Heart left ventricle (tissue), 16 donors: Measurements from ENCODE around the gene ZC3HAV1. TPM values are rescaled to one million over a fixed set of nuclear protein-coding genes. Genes with fewer than 3 reads are reported as not detected.

Experiments used
- ATAC-seq, 4 donors: fragments of 200-7000 bp; cut with Tn5 transposase; one replicate each; pipeline ENCODE4 v1.9.1; 2020 to 2022; ENCODE audit warnings: moderate library complexity in 4 of 4, mild to moderate bottlenecking in 3 of 4, moderate number of reproducible peaks in 1 of 4
- DNase-seq, 5 donors: peaks; one replicate each; pipeline ENCODE4 v3.0.0-alpha.2; 2020
- H3K27ac ChIP-seq, 12 donors: fragments of 200-600 bp; sonication (generic) in 4 of 12; one replicate each; pipeline versions ENCODE4 v1.5.0 to v1.8.0; 2016 to 2022; ENCODE audit warnings: mild to moderate bottlenecking in 2 of 12
- H3K27me3 ChIP-seq, 9 donors: fragments of 200-600 bp; sonication (generic) in 2 of 9; one replicate each; pipeline versions ENCODE4 v1.5.1 to v1.8.0; 2016 to 2022; ENCODE audit warnings: mild to moderate bottlenecking in 3 of 9
- H3K36me3 ChIP-seq, 9 donors: fragments of 200-600 bp; sonication (generic) in 2 of 9; one replicate each; pipeline versions ENCODE4 v1.5.0 to v1.8.0; 2018 to 2022; ENCODE audit warnings: mild to moderate bottlenecking in 2 of 9
- H3K4me1 ChIP-seq, 12 donors: fragments of 200-600 bp; sonication (generic) in 4 of 12; one replicate each; pipeline versions ENCODE4 v1.5.0 to v1.8.0; 2016 to 2022; ENCODE audit warnings: mild to moderate bottlenecking in 3 of 12
- H3K4me3 ChIP-seq, 12 donors: fragments of 200-600 bp; sonication (generic) in 4 of 12; one replicate each; pipeline versions ENCODE4 v1.5.0 to v1.8.0; 2017 to 2022; ENCODE audit warnings: mild to moderate bottlenecking in 9 of 12, moderate library complexity in 4 of 12
- H3K9me3 ChIP-seq, 12 donors: fragments of 200-600 bp; sonication (generic) in 4 of 12; one replicate each; pipeline versions ENCODE4 v1.5.0 to v1.8.0; 2016 to 2022; ENCODE audit warnings: mild to moderate bottlenecking in 1 of 12
- POLR2A ChIP-seq, 2 donors: fragments of 450-650 bp; IDR thresholded peaks; one replicate each; pipeline ENCODE4 v1.6.1; 2017; ENCODE audit warnings: antibody characterized with exemption in 2 of 2, mild to moderate bottlenecking in 2 of 2, moderate library complexity in 2 of 2
- WGBS, 4 donors: extraction: QIAGEN DNeasy Blood & Tissue Kit in 2 of 4; methylation state at CpG; one replicate each; pipeline versions ENCODE4 v1.1.5 to v1.1.7; 2013 to 2018; 5-methylcytosine and 5-hydroxymethylcytosine counted together
- intact Hi-C, 10 donors: fragments of 100-400 bp; cut with DNase I; formaldehyde crosslinking; loops; one replicate each; pipeline versions ENCODE4 v1.11.1 to v1.14.2; 2022
- polyA plus RNA-seq, 2 donors: library from polyadenylated mRNA; stranded (reverse); fragments of 200-250 nt; gene quantifications; one replicate each; pipeline ENCODE4 v1.2.3, GENCODE V29; 2013
- total RNA-seq, 9 donors: library from RNA; depleted of rRNA in 2 of 9; stranded (reverse); fragments of >200 nt in 2 of 9; fragmentation: NEBNext Ultra II Directional in 3 of 9; extraction: Animal tissue kit (Norgen Biotek cat#: 25700) in 3 of 9; gene quantifications; one replicate each; pipeline versions ENCODE4 v1.1.0 to v1.2.4, GENCODE V29; 2016 to 2023
- TF ChIP-seq, protein P1 (sequence below), 12 donors: fragments of 200-600 bp; sonication (generic) in 4 of 12; IDR thresholded peaks; one replicate each; pipeline versions ENCODE4 v1.5.0 to v1.8.0; 2018 to 2022; ENCODE audit warnings: antibody characterized with exemption in 12 of 12, mild to moderate bottlenecking in 5 of 12
- donor health status: ischemic (EF 13 %, LVEDD 7.1; RV severe dilation, severe dysfunction).
- donor health status: healthy with polysubstance abuse.
- donor health status: DM: no; HTN: yes; CAD: no.
- donor health status: DM: no; HTN: no; CAD: no.
- donor health status: ischemic (EF 25% LVEDD 6.9; RV normal size, moderate dysfunction).
- donor health status: ischemic (EF 25% LVEDD 5.7; RV mildly dilated, moderate dysfunction).
- donor health status: healthy.
- donor health status: DM: yes; HTN: yes; CAD: no.
- donor health status: ischemic (EF 35%, LVEDD 5.7; RV mildly dilated, moderate dysfunction).
- donor health status: nonischemic (EF 11% LVEDD 7.7; RV severe dilation, severe dysfunction).
- donor health status: DM: yes; HTN: yes; CAD: no.
- donor health status: PGD.
- donor health status: ischemic (EF 29% LVEDD 5.4; RV normal size, mild dysfunction).
- donor health status: nonischemic (EF 23%, LVEDD 6.1; RV moderate dilation, normal function).

The ZC3HAV1 gene
- total and polyA plus RNA-seq, 11 donors: 2.8 to 31.9 (median 7.1) TPM

DNA sequence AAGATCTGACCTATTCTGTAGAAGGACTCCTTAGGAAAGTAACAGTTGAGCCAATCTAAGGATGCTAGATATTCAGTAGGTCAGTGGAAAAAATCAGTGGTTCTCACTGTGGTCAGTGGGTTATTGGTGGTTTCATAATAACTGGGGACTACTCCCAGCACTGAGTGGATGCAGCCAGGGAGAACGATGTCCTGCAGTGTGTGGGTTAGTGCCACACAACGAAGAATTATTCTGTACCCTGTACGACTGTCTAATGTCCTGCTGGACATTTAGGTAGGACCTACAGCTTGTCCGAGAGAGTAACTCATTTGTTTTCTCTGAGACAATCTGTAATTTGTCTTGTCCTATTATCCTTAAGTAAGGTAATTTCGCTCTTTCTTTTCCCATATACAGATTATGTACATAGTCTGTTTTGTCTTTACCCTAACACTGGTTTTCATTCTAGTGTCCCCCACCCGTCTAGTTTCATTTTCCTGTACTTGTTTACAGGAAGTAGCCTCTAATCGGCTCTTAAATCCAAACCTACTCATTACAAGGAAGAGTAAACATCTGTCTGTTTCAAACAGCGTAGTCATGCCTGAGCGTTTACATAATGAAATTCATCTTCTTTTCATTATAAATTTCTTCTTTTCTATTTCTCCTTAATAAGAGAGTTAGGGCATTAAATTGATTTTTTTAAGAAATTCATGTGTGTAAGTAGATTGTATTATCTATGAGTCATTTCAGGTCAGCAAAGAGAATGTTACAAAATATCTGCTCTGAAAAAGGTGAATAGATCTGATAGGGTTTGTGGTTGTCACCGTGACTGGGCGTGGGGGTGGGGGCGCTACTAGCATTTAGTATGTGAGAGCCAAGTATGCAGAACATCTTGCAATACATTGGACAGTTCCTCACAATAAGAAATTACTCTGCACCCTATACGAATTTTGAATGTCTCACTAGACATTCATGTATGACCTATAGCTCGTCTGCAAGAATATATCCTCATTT, 65.4 kb downstream of the ZC3HAV1 start:
- Histone ChIP-seq H3K4me1 (peaks cover 0 to 35% (median 8%) of the 10 kb centered on the region in 12 donors), H3K9me3 (no peaks in the 10 kb centered on the region), H3K27me3 (no peaks in the 10 kb centered on the region), H3K27ac (peak overlapping the region in 2 of 12 donors; percentile 28 to 79), H3K4me3 (no peak overlapping the region), H3K36me3 (peaks cover 0 to 54% (median 37%) of the 10 kb centered on the region in 9 donors)
- WGBS, 4 donors: 70 to 79% (median 75%) methylated on average over 14 of the region's 14 CpGs
- TF ChIP-seq, protein P1, sequence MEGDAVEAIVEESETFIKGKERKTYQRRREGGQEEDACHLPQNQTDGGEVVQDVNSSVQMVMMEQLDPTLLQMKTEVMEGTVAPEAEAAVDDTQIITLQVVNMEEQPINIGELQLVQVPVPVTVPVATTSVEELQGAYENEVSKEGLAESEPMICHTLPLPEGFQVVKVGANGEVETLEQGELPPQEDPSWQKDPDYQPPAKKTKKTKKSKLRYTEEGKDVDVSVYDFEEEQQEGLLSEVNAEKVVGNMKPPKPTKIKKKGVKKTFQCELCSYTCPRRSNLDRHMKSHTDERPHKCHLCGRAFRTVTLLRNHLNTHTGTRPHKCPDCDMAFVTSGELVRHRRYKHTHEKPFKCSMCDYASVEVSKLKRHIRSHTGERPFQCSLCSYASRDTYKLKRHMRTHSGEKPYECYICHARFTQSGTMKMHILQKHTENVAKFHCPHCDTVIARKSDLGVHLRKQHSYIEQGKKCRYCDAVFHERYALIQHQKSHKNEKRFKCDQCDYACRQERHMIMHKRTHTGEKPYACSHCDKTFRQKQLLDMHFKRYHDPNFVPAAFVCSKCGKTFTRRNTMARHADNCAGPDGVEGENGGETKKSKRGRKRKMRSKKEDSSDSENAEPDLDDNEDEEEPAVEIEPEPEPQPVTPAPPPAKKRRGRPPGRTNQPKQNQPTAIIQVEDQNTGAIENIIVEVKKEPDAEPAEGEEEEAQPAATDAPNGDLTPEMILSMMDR (IDR thresholded peaks at IDR 0.05): no peak
- no peak for TF ChIP-seq POLR2A (IDR thresholded peaks at IDR 0.05)
- no peak for DNase-seq
- no peak for ATAC-seq
- intact Hi-C loops: no loop called here

DNA sequence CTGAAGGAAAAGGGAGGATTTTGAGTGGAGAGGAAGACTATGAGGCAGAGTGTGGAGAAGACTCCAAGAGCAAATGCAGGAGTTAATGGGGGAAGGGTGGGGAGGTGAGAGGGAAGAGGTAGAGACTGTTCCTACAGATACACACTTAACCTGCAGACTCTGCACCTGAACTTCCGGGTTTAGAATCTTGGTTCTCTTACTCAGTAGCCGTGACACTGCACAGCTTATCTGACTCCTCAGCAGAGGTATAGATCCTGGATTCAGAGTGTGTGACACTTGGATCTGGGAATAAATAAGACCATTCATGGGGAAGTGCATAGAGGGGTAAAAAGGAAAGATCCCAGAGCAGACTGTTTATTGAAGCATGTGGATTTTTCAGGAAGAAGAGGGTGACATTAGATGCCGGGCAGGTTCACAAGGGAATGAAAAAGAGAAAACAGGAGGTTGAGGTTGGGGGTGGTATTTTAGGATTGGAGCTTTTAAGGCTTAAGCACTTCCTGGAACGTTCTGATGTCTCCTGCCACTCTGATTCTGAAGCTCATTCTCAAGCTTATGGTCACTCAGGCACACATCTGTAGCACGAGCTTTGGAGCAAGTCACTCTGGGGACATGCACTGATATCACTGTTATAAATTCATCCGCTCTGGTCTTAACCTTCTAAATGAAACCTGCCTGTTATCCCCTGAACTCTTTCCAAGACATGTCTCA, 68.0 kb downstream of the ZC3HAV1 start:
- DNase-seq: no peak
- Histone ChIP-seq H3K27ac (peak overlapping the region in 1 of 12 donors; percentile 8), H3K36me3 (peaks cover 0 to 28% (median 16%) of the 10 kb centered on the region in 9 donors), H3K4me1 (peaks cover 0 to 35% (median 5%) of the 10 kb centered on the region in 12 donors), H3K9me3 (no peaks in the 10 kb centered on the region), H3K4me3 (no peak overlapping the region), H3K27me3 (no peaks in the 10 kb centered on the region)
- TF ChIP-seq, protein P1 (IDR thresholded peaks at IDR 0.05): no peak
- ATAC-seq: no peak
- 58 to 59% (median 58%) methylated on average over 6 of the region's 6 CpGs for WGBS, 4 donors
- intact Hi-C loops: no loop called here

DNA sequence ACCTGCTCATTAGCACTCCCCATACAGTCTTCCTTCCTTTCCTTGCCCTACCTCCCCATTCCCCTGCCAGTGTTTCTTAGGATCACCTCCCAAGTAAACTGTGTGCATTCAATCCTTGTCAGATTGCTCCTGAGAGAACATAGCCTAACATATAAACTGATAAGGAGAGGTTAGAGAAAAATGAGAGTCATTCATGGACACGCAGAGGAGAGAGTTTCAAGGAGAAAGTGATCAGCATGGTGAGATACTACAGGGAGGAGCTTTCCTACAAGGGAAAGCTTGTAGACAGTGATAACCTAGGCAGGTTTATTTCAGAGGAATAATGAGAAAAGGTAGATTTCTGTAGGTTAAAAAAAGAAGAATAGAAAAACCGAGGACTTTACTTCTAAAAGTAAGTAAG, 70.8 kb downstream of the ZC3HAV1 start:
- Histone ChIP-seq H3K27me3 (no peaks in the 10 kb centered on the region), H3K36me3 (peaks cover 0 to 5% (median 0%) of the 10 kb centered on the region in 9 donors), H3K4me1 (peaks cover 0 to 29% (median 11%) of the 10 kb centered on the region in 12 donors), H3K4me3 (no peak overlapping the region), H3K9me3 (no peaks in the 10 kb centered on the region), H3K27ac (no peak overlapping the region)
- DNase-seq (no peak), ATAC-seq (no peak)
- intact Hi-C loops: loop anchor here in 2 of 10 donors (5.0 kb wide), 2 partner anchors 34 to 39 kb away; no protein-coding TSS in a partner anchor
- TF ChIP-seq POLR2A (IDR thresholded peaks at IDR 0.05): no peak
- TF ChIP-seq, protein P1 (IDR thresholded peaks at IDR 0.05): no peak
- WGBS, 4 donors: 66 to 93% (median 90%) methylated on average over 2 of the region's 2 CpGs

DNA sequence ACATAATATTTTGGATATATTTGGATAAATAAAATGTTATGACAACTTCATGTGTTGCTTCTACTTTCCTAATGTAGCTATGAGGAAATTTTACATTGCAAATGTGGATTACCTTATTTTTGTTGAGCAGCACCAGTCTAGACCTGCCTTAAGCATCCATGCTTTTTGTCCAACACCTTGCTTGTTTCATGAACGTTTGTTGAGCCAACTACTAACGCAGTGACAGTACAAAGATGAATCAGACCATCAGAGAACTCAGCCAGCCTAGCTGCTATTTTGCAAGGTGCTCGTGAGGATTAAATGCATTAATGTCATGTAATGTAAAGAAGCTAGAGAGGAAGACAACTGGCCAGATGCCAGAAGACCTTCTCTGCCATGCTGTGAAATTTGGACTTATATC, 72.6 kb downstream of the ZC3HAV1 start:
- Histone ChIP-seq H3K9me3 (no peaks in the 10 kb centered on the region), H3K36me3 (peaks cover 0 to 21% (median 5%) of the 10 kb centered on the region in 9 donors), H3K27ac (no peak overlapping the region), H3K4me3 (no peak overlapping the region), H3K27me3 (no peaks in the 10 kb centered on the region), H3K4me1 (peaks cover 0 to 26% (median 12%) of the 10 kb centered on the region in 12 donors)
- WGBS, 4 donors: 76 to 88% (median 78%) methylated on average over 3 of the region's 3 CpGs
- intact Hi-C loops: loop anchor here in 2 of 10 donors (5.0 kb wide), 2 partner anchors 35 to 40 kb away; no protein-coding TSS in a partner anchor
- no peak for DNase-seq
- TF ChIP-seq, protein P1 (IDR thresholded peaks at IDR 0.05): no peak
- TF ChIP-seq POLR2A (IDR thresholded peaks at IDR 0.05): no peak
- ATAC-seq: no peak
